Activated naive CD4-positive, alpha-beta T cell treated with anti-CD3 and anti-CD28 coated beads, Interleukin-2, amount 50 U/mL, for 72 hours (primary cell): ENCODE data around the gene YBX2. TPM values are rescaled to one million over a fixed set of nuclear protein-coding genes. Genes with fewer than 3 reads are reported as not detected.

ENCODE experiments used
- ATAC-seq, 2 donors: fragments of 150-1000 bp; cut with Tn5 transposase; 2 replicates each; pipeline ENCODE4 v1.10.0; 2021; ENCODE audit warnings: mild to moderate bottlenecking in 2 of 2, moderate library complexity in 2 of 2
- DNase-seq, 2 donors: peaks; one replicate each; pipeline ENCODE4 v3.0.0; 2021 to 2022; ENCODE audit warnings: low spot score in 2 of 2
- H3K27ac Mint-ChIP-seq, 2 donors: one replicate each; pipeline ENCODE4 v1.8.0; 2022; ENCODE audit warnings: mild to moderate bottlenecking in 2 of 2, mixed read lengths in 2 of 2
- H3K36me3 Mint-ChIP-seq, 2 donors: one replicate each; pipeline ENCODE4 v1.8.0; 2022; ENCODE audit warnings: mixed read lengths in 2 of 2
- H3K9me3 Mint-ChIP-seq, 2 donors: one replicate each; pipeline ENCODE4 v1.8.0; 2022; ENCODE audit warnings: mixed read lengths in 2 of 2
- total RNA-seq, 2 donors: library from RNA; stranded (reverse); gene quantifications; one replicate each; pipeline ENCODE4 v1.2.3, GENCODE V29; 2022

Gene YBX2
- total RNA-seq, 2 donors from 2014 or later = 0.18 to 1.7 TPM

- Mint-ChIP-seq H3K27ac (no peak within 1 kb of the TSS), H3K36me3 (peaks cover 0 to 6% of the 10 kb centered on the region in 2 donors), H3K9me3 (no peaks in the 10 kb centered on the region)
- no peak for DNase-seq
- no peak for ATAC-seq
These were observed 32.1 kb downstream of the YBX2 start, which contains the start of gene CLDN7 for GRCh38 chr17:7262192-7262934. CLDN7 (minus strand) TSS chr17:7262478; CDS start chr17:7262043, 435 bp downstream.

- ATAC-seq = peak; percentile 42 to 64
- peak in 1 of 2 donors; percentile 19 for DNase-seq
- Mint-ChIP-seq H3K27ac (no peak overlapping the region), H3K9me3 (no peaks in the 10 kb centered on the region), H3K36me3 (peaks cover 0 to 6% of the 10 kb centered on the region in 2 donors)
These were observed 32.9 kb downstream of the YBX2 start for GRCh38 chr17:7261379-7262191.

GRCh38 chr17:7260651-7261378, 33.6 kb downstream of the YBX2 start:
- peak in 1 of 2 donors; percentile 32 for DNase-seq
- H3K27ac Mint-ChIP-seq = no peak overlapping the region
- no peaks in the 10 kb centered on the region for H3K9me3 Mint-ChIP-seq
- peak; percentile 50 to 61 for ATAC-seq
- peaks cover 5 to 6% of the 10 kb centered on the region in 2 donors for H3K36me3 Mint-ChIP-seq

GRCh38 chr17:7260151-7260550, 34.3 kb downstream of the YBX2 start:
- Mint-ChIP-seq H3K36me3 (peaks cover 5 to 6% of the 10 kb centered on the region in 2 donors), H3K9me3 (no peaks in the 10 kb centered on the region), H3K27ac (no peak overlapping the region)
- no peak for ATAC-seq
- DNase-seq = no peak

GRCh38 chr17:7259555-7259889, 34.9 kb downstream of the YBX2 start:
- H3K27ac Mint-ChIP-seq = peak overlapping the region in 1 of 2 donors; percentile 29
- peaks cover 6 to 8% of the 10 kb centered on the region in 2 donors for H3K36me3 Mint-ChIP-seq
- ATAC-seq (no peak), DNase-seq (no peak)
- H3K9me3 Mint-ChIP-seq = no peaks in the 10 kb centered on the region

GRCh38 chr17:7258731-7259554, 35.5 kb downstream of the YBX2 start:
- Mint-ChIP-seq H3K27ac (peak overlapping the region in 1 of 2 donors; percentile 29), H3K9me3 (no peaks in the 10 kb centered on the region), H3K36me3 (peaks cover 6 to 9% of the 10 kb centered on the region in 2 donors)
- no peak for DNase-seq
- peak in 1 of 2 donors; percentile 20 for ATAC-seq

- no peak for ATAC-seq
- DNase-seq = no peak
- Mint-ChIP-seq H3K36me3 (peaks cover 18 to 22% of the 10 kb centered on the region in 2 donors), H3K27ac (peak overlapping the region in 1 of 2 donors; percentile 88), H3K9me3 (no peaks in the 10 kb centered on the region)
These were observed 37.5 kb downstream of the YBX2 start for GRCh38 chr17:7256766-7257456.

- Mint-ChIP-seq H3K36me3 (peaks cover 31 to 35% of the 10 kb centered on the region in 2 donors), H3K9me3 (no peaks in the 10 kb centered on the region), H3K27ac (peak overlapping the region in 1 of 2 donors; percentile 27)
- ATAC-seq (no peak), DNase-seq (no peak)
These were observed 39.9 kb downstream of the YBX2 start for GRCh38 chr17:7254511-7254910.

- H3K36me3 Mint-ChIP-seq = peaks cover 25 to 35% of the 10 kb centered on the region in 2 donors
These were observed 41.4 kb downstream of the YBX2 start for GRCh38 chr17:7253082-7253481.

GRCh38 chr17:7252176-7253043, 42.0 kb downstream of the YBX2 start, which contains the start of gene ELP5:
ELP5 (plus strand) TSS chr17:7252215; CDS start chr17:7252551, 336 bp downstream.
- H3K27ac Mint-ChIP-seq = peak within 1 kb of the TSS; percentile 99 to 100
- peak; percentile 88 to 99 for DNase-seq
- no peaks in the 10 kb centered on the region for H3K9me3 Mint-ChIP-seq
- ATAC-seq = peak; percentile 69 to 72
- H3K36me3 Mint-ChIP-seq = peaks cover 25 to 35% of the 10 kb centered on the region in 2 donors

More at GRCh38 chr17:7253082-7253481, 41.4 kb downstream of the YBX2 start:
- DNase-seq (no peak), ATAC-seq (no peak)
- Mint-ChIP-seq H3K27ac (peak overlapping the region; percentile 99 to 100), H3K9me3 (no peaks in the 10 kb centered on the region)

GRCh38 chr17:7251661-7252175, 42.7 kb downstream of the YBX2 start, which contains the start of gene CTDNEP1:
CTDNEP1 (minus strand) TSS chr17:7251734; CDS start chr17:7251296, 438 bp downstream.
- peak within 1 kb of the TSS; percentile 99 to 100 for H3K27ac Mint-ChIP-seq
- DNase-seq (peak in 1 of 2 donors; percentile 99), ATAC-seq (peak; percentile 97 to 98)
- peaks cover 27 to 35% of the 10 kb centered on the region in 2 donors for H3K36me3 Mint-ChIP-seq
- H3K9me3 Mint-ChIP-seq = no peaks in the 10 kb centered on the region

GRCh38 chr17:7250695-7251627, 43.5 kb downstream of the YBX2 start:
- H3K36me3 Mint-ChIP-seq = peaks cover 34 to 36% of the 10 kb centered on the region in 2 donors
- ATAC-seq = peak; percentile 0 to 1

GRCh38 chr17:7249830-7250229, 44.6 kb downstream of the YBX2 start:
- no peak for ATAC-seq
- no peaks in the 10 kb centered on the region for H3K9me3 Mint-ChIP-seq
- H3K36me3 Mint-ChIP-seq = peaks cover 37 to 38% of the 10 kb centered on the region in 2 donors

More at GRCh38 chr17:7250695-7251627, 43.5 kb downstream of the YBX2 start:
- Mint-ChIP-seq H3K27ac (peak overlapping the region; percentile 99), H3K9me3 (no peaks in the 10 kb centered on the region)
- DNase-seq = no peak

More at GRCh38 chr17:7249830-7250229, 44.6 kb downstream of the YBX2 start:
- H3K27ac Mint-ChIP-seq = peak overlapping the region; percentile 99
- DNase-seq = no peak
